ENCODE results near the gene ZBTB47. TPM values are rescaled to one million over a fixed set of nuclear protein-coding genes. Genes with fewer than 3 reads are reported as not detected.

Gene ZBTB47
- total RNA-seq (0.49 TPM), polyA plus RNA-seq (not detected)

DNA sequence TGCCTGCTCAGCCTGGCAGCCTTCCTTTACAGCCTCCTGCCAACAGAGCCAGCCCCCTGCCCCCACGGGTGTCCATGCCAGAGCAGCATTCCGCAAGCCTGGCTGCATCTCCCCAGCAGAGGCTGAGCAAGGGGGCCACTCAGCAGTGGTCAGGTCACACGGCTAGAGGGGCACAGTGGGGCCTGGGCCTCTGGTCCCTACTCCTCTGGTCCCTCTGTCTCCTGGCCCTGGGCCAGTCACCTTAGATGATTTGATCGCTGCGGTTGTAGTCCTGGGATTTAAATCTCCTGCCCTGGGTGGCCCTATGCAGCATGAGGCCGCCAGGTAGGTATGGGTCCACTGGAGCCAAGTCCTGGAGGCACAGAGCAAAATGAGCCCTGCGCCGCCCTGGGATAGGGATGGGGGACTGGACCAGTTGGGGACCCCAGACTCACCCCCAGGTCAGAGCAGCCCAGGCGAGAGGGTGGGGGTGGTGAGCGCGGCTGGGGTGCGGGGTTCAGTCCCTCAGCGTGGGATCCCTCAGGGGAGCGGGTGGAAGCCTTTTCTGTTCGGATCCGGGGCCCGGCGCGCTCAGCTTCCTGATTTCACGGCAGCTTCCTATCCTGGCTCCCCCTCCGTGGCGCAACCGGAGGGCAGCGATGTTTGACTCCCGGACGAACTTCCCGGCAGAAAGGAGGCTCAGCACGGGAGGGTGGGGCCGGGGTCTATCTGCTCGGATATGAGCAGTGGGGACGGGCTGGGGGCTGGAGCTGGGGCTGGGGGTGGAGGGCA lies at the start of gene ZBTB47:
TSS of gene ZBTB47 (plus strand) at position 138 of the 771 bp plus-strand sequence. CDS start 4,659 bp downstream, outside the sequence.
- DNase-seq = no peak
- no peak within 1 kb of the TSS for H3K4me3 ChIP-seq (ENCODE audit: low read depth, low read length)
- H3K36me3 ChIP-seq (ENCODE audit: control insufficient read depth, insufficient read depth, low read length) = peaks cover 3% of the 10 kb centered on the region
- H3K4me3 Mint-ChIP-seq = peak within 1 kb of the TSS; percentile 56 to 92 (median 80)
- H3K27me3 ChIP-seq (ENCODE audit: control insufficient read depth, insufficient read depth, low read length) = no peaks in the 10 kb centered on the region
- no peaks in the 10 kb centered on the region for H3K9me3 Mint-ChIP-seq
- H3K9me3 ChIP-seq (ENCODE audit: control insufficient read depth in 2 of 2, low read length in 2 of 2) = no peaks in the 10 kb centered on the region
- peaks cover 0 to 11% (median 6%) of the 10 kb centered on the region in 4 donors for H3K4me1 Mint-ChIP-seq
- H3K36me3 Mint-ChIP-seq = peaks cover 8% of the 10 kb centered on the region
- peaks cover 18% of the 10 kb centered on the region for H3K4me1 ChIP-seq (ENCODE audit: control insufficient read depth, insufficient read depth, low read length, poor library complexity, severe bottlenecking)
- no peak within 1 kb of the TSS for H3K27ac ChIP-seq (ENCODE audit: insufficient read depth, low read length, poor library complexity, severe bottlenecking)
- peak within 1 kb of the TSS in 1 of 3 donors; percentile 83 for H3K27ac Mint-ChIP-seq
- H3K27me3 Mint-ChIP-seq = peaks cover 16% of the 10 kb centered on the region
- ATAC-seq (ENCODE audit: low read depth in 2 of 2) = no peak

- peak overlapping the region; percentile 4 for H3K4me3 ChIP-seq (ENCODE audit: low read depth, low read length)
- H3K27me3 ChIP-seq (ENCODE audit: control insufficient read depth, insufficient read depth, low read length) = no peaks in the 10 kb centered on the region
- H3K9me3 ChIP-seq (ENCODE audit: control insufficient read depth in 2 of 2, low read length in 2 of 2) = peaks cover 3 to 11% of the 10 kb centered on the region in 2 experiments
- Mint-ChIP-seq H3K9me3 (peaks cover 0 to 6% (median 0%) of the 10 kb centered on the region in 7 donors), H3K27ac (peak overlapping the region in 1 of 3 donors; percentile 68), H3K4me1 (peaks cover 43 to 79% (median 60%) of the 10 kb centered on the region in 4 donors), H3K4me3 (peak overlapping the region in 1 of 4 donors; percentile 74), H3K27me3 (no peaks in the 10 kb centered on the region), H3K36me3 (peaks cover 44% of the 10 kb centered on the region)
- no peak overlapping the region for H3K27ac ChIP-seq (ENCODE audit: insufficient read depth, low read length, poor library complexity, severe bottlenecking)
- peaks cover 43% of the 10 kb centered on the region for H3K4me1 ChIP-seq (ENCODE audit: control insufficient read depth, insufficient read depth, low read length, poor library complexity, severe bottlenecking)
- DNase-seq (no peak), ATAC-seq (ENCODE audit: low read depth in 2 of 2) (no peak)
- peaks cover 32% of the 10 kb centered on the region for H3K36me3 ChIP-seq (ENCODE audit: control insufficient read depth, insufficient read depth, low read length)
These were observed 47.8 kb upstream of the ZBTB47 start for GRCh38 chr3:42605546-42606173.

DNA sequence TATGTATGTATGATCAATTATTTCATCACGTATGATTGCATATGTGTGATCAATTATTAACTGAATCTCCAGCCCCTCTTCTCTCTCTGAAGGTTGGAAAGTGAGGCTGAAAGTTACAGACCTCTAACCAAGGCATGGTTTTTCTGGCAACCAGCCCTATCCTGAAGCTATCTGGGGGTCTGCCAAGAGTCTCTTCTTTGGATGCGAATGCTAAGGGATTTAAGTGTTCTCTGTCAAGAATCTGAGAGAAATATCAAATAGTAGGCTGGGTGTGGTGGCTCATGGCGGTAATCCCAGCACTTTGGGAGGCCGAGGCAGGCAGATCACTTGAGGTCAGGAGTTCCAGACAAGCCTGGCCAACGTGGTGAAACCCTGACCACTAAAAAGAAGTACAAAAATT lies 44.9 kb upstream of the ZBTB47 start:
- H3K4me3 Mint-ChIP-seq = peak overlapping the region in 1 of 4 donors; percentile 36
- ATAC-seq (ENCODE audit: low read depth in 2 of 2) = no peak
- Histone ChIP-seq H3K27me3 (ENCODE audit: control insufficient read depth, insufficient read depth, low read length) (no peaks in the 10 kb centered on the region), H3K4me1 (ENCODE audit: control insufficient read depth, insufficient read depth, low read length, poor library complexity, severe bottlenecking) (peaks cover 43% of the 10 kb centered on the region), H3K36me3 (ENCODE audit: control insufficient read depth, insufficient read depth, low read length) (peaks cover 27% of the 10 kb centered on the region), H3K27ac (ENCODE audit: insufficient read depth, low read length, poor library complexity, severe bottlenecking) (no peak overlapping the region), H3K4me3 (ENCODE audit: low read depth, low read length) (no peak overlapping the region), H3K9me3 (ENCODE audit: control insufficient read depth in 2 of 2, low read length in 2 of 2) (peaks cover 0 to 7% of the 10 kb centered on the region in 2 experiments)
- peaks cover 50 to 87% (median 71%) of the 10 kb centered on the region in 4 donors for H3K4me1 Mint-ChIP-seq
- H3K9me3 Mint-ChIP-seq = peaks cover 0 to 6% (median 0%) of the 10 kb centered on the region in 7 donors
- H3K36me3 Mint-ChIP-seq = peaks cover 42% of the 10 kb centered on the region
- no peaks in the 10 kb centered on the region for H3K27me3 Mint-ChIP-seq
- H3K27ac Mint-ChIP-seq = peak overlapping the region in 2 of 3 donors; percentile 69 to 70
- no peak for DNase-seq

DNA sequence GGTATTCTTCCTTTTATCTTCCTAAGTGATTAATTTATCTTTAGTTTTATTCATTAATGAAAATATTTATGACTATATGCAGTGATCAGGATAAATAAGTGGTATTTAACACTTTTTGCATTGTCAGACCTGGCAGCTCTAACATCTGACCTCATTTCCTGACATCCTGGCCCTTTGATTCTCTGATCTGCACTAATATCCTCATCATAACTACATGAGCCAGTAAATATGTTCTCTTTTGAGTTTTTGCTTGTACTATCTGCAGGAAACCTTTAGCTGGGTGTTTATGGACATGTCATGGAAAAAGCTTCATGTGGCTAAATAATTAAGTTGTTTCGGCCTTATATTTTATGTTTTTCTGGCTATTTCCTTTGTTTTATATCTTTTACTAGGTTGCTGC lies 42.5 kb upstream of the ZBTB47 start:
- ATAC-seq (ENCODE audit: low read depth in 2 of 2) (peak; percentile 57), DNase-seq (peak in 2 of 3 donors; percentile 28 to 62)
- Histone ChIP-seq H3K4me1 (ENCODE audit: control insufficient read depth, insufficient read depth, low read length, poor library complexity, severe bottlenecking) (peaks cover 31% of the 10 kb centered on the region), H3K9me3 (ENCODE audit: control insufficient read depth in 2 of 2, low read length in 2 of 2) (no peaks in the 10 kb centered on the region), H3K36me3 (ENCODE audit: control insufficient read depth, insufficient read depth, low read length) (peaks cover 23% of the 10 kb centered on the region), H3K27ac (ENCODE audit: insufficient read depth, low read length, poor library complexity, severe bottlenecking) (peak overlapping the region; percentile 86), H3K4me3 (ENCODE audit: low read depth, low read length) (peak overlapping the region; percentile 56), H3K27me3 (ENCODE audit: control insufficient read depth, insufficient read depth, low read length) (no peaks in the 10 kb centered on the region)
- H3K27ac Mint-ChIP-seq = peak overlapping the region; percentile 90 to 97 (median 92)
- H3K9me3 Mint-ChIP-seq = no peaks in the 10 kb centered on the region
- H3K27me3 Mint-ChIP-seq = no peaks in the 10 kb centered on the region
- H3K36me3 Mint-ChIP-seq = peaks cover 29% of the 10 kb centered on the region
- peaks cover 53 to 83% (median 67%) of the 10 kb centered on the region in 4 donors for H3K4me1 Mint-ChIP-seq
- H3K4me3 Mint-ChIP-seq = peak overlapping the region; percentile 31 to 89 (median 58)

- H3K27ac ChIP-seq (ENCODE audit: insufficient read depth, low read length, poor library complexity, severe bottlenecking) = peak overlapping the region; percentile 86
- Mint-ChIP-seq H3K4me3 (peak overlapping the region; percentile 11 to 41 (median 22)), H3K36me3 (peaks cover 24% of the 10 kb centered on the region), H3K27ac (peak overlapping the region; percentile 53 to 97 (median 90)), H3K27me3 (no peaks in the 10 kb centered on the region), H3K9me3 (no peaks in the 10 kb centered on the region), H3K4me1 (peaks cover 52 to 82% (median 70%) of the 10 kb centered on the region in 4 donors)
- H3K9me3 ChIP-seq (ENCODE audit: control insufficient read depth in 2 of 2, low read length in 2 of 2) = no peaks in the 10 kb centered on the region
- H3K27me3 ChIP-seq (ENCODE audit: control insufficient read depth, insufficient read depth, low read length) = no peaks in the 10 kb centered on the region
- H3K4me3 ChIP-seq (ENCODE audit: low read depth, low read length) = peak overlapping the region; percentile 55
- peak in 1 of 2 donors; percentile 31 for ATAC-seq (ENCODE audit: low read depth in 2 of 2)
- peak in 2 of 3 donors; percentile 38 to 46 for DNase-seq
- peaks cover 27% of the 10 kb centered on the region for H3K4me1 ChIP-seq (ENCODE audit: control insufficient read depth, insufficient read depth, low read length, poor library complexity, severe bottlenecking)
- peaks cover 16% of the 10 kb centered on the region for H3K36me3 ChIP-seq (ENCODE audit: control insufficient read depth, insufficient read depth, low read length)
These were observed 41.3 kb upstream of the ZBTB47 start for GRCh38 chr3:42612217-42612616.

GRCh38 chr3:42612928-42613327 lies 40.6 kb upstream of the ZBTB47 start:
- Mint-ChIP-seq H3K4me1 (peaks cover 48 to 77% (median 66%) of the 10 kb centered on the region in 4 donors), H3K27me3 (no peaks in the 10 kb centered on the region), H3K36me3 (peaks cover 19% of the 10 kb centered on the region), H3K27ac (peak overlapping the region in 2 of 3 donors; percentile 53 to 58), H3K9me3 (no peaks in the 10 kb centered on the region), H3K4me3 (peak overlapping the region in 1 of 4 donors; percentile 3)
- Histone ChIP-seq H3K4me3 (ENCODE audit: low read depth, low read length) (no peak overlapping the region), H3K4me1 (ENCODE audit: control insufficient read depth, insufficient read depth, low read length, poor library complexity, severe bottlenecking) (peaks cover 27% of the 10 kb centered on the region), H3K9me3 (ENCODE audit: control insufficient read depth in 2 of 2, low read length in 2 of 2) (no peaks in the 10 kb centered on the region), H3K36me3 (ENCODE audit: control insufficient read depth, insufficient read depth, low read length) (peaks cover 15% of the 10 kb centered on the region), H3K27ac (ENCODE audit: insufficient read depth, low read length, poor library complexity, severe bottlenecking) (peak overlapping the region; percentile 86), H3K27me3 (ENCODE audit: control insufficient read depth, insufficient read depth, low read length) (no peaks in the 10 kb centered on the region)
- ATAC-seq (ENCODE audit: low read depth in 2 of 2) (no peak), DNase-seq (no peak)

DNA sequence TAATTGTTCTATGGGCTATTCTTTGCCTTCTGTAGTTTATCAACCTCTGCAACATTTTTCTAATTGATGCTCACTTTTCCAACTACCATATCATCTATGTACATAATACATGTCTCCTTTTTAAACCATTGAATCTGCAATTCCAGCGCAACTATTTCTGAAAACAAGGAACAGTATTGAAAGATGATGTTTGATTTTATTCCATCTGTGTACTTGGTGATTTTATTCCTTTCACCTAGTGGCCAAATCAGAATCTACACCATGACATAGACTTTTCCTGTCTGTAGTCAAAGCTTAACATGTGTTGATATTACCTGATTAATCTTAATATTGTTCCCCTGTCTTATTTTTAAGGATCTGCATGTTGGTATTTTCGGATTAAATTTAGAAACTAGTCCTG lies 40.0 kb upstream of the ZBTB47 start:
- H3K4me3 ChIP-seq (ENCODE audit: low read depth, low read length) = no peak overlapping the region
- Mint-ChIP-seq H3K36me3 (peaks cover 18% of the 10 kb centered on the region), H3K27ac (peak overlapping the region; percentile 13 to 58 (median 13)), H3K4me1 (peaks cover 48 to 76% (median 63%) of the 10 kb centered on the region in 4 donors), H3K4me3 (peak overlapping the region; percentile 0 to 63 (median 10)), H3K27me3 (no peaks in the 10 kb centered on the region), H3K9me3 (no peaks in the 10 kb centered on the region)
- H3K4me1 ChIP-seq (ENCODE audit: control insufficient read depth, insufficient read depth, low read length, poor library complexity, severe bottlenecking) = peaks cover 27% of the 10 kb centered on the region
- ATAC-seq (ENCODE audit: low read depth in 2 of 2) = peak in 1 of 2 donors; percentile 40
- H3K9me3 ChIP-seq (ENCODE audit: control insufficient read depth in 2 of 2, low read length in 2 of 2) = no peaks in the 10 kb centered on the region
- peaks cover 14% of the 10 kb centered on the region for H3K36me3 ChIP-seq (ENCODE audit: control insufficient read depth, insufficient read depth, low read length)
- no peaks in the 10 kb centered on the region for H3K27me3 ChIP-seq (ENCODE audit: control insufficient read depth, insufficient read depth, low read length)
- DNase-seq = peak in 2 of 3 donors; percentile 13 to 40
- H3K27ac ChIP-seq (ENCODE audit: insufficient read depth, low read length, poor library complexity, severe bottlenecking) = no peak overlapping the region
